ENCODE measurements around the gene CDKN2AIPNL.

Gene CDKN2AIPNL, protein sequence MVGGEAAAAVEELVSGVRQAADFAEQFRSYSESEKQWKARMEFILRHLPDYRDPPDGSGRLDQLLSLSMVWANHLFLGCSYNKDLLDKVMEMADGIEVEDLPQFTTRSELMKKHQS

DNA sequence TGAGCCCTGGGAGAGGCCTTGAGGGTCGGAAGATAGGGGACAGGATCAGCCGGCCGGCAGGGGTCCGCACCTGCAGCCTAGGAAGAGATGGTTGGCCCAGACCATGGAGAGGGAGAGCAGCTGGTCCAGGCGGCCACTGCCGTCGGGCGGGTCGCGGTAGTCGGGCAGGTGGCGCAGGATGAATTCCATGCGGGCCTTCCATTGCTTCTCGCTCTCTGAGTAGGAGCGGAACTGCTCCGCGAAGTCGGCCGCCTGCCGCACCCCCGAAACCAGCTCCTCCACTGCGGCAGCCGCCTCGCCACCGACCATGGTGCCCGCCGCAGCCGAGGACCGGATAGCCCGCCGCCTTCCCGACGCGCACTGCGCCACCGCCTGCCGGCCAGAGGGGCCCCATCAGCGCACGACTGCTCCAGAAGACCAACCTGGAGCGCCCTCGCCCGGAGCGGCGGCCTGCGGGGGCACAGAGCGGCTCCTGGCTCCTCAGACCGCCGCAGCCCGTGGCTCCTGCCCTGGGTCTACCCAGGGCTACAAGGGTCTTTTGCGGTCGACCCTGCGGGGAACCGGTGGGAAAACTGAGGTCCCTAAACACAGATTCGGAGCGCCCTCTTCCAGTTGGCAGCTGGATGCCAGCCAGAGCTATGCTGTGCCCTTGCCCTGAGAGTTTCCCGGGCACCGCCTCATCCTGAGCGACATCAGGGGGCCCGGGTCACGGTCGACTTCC, at the start of gene CDKN2AIPNL:
CDKN2AIPNL (minus strand) TSS at position 336 of the 721 bp plus-strand sequence; CDS start at position 309, 27 bp downstream.
- DNase-seq (ENCODE audit: low read depth, low spot score) = peak; percentile 91

DNA sequence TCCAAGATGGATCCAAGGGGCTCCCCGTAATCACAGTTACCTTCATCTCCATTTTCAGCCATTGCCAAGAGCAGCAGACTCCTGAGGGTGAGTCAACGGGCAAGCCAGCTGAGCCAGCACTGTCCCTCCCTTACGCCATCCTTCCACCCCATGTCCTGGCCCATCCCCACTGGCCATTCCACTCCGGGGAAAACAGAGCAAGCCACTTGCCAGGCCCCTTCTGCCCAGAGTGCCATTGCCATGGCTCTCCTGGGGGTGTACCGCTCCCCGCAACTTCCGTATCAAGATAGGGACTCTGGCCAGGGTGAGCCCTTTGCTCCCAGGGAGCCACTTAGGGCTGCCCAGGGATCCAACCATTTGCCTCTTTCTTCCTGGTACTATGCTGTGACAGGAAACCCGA, 48.9 kb upstream of the CDKN2AIPNL start:
- no peak for DNase-seq (ENCODE audit: low read depth, low spot score)

DNA sequence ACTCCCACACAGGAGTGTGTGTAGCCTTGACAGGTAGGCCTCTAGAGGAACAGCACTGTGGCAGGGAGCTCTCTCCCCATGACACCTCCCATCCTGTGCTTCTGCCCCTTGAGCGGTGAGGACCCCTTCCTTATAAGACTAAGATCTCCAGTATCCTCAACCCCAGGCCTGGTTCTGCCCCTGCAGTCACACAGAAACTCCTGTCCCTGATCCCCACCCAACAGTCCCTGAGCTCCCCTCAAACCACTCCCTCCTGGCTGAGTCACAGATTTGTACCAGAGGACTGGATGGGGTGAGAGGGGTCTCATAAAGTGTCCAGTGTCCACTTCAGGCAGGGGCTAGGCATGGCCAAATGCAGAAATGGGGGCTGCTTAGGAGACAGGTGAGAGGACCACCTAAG, 47.8 kb upstream of the CDKN2AIPNL start:
- no peak for DNase-seq (ENCODE audit: low read depth, low spot score)

DNA sequence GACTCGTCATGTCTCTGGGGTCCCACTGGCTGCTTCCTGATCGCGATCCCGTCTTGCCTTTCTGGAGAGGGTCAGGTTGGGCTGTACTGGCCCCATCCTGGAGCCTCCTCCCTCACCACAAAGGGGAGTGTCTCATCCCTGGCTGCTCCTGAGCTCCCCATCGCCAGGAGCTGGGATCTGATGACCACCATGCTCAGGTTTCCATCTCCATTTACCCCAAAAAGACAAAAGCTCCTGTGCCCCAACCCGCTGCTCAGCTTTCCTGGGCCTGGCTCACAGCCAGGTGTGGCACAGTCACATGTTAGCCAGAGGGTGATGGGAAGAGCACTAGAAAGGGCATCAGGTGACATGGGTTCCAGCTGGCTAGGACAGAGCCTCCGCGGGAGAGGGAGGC, 47.3 kb upstream of the CDKN2AIPNL start:
- DNase-seq (ENCODE audit: low read depth, low spot score) = no peak

DNA sequence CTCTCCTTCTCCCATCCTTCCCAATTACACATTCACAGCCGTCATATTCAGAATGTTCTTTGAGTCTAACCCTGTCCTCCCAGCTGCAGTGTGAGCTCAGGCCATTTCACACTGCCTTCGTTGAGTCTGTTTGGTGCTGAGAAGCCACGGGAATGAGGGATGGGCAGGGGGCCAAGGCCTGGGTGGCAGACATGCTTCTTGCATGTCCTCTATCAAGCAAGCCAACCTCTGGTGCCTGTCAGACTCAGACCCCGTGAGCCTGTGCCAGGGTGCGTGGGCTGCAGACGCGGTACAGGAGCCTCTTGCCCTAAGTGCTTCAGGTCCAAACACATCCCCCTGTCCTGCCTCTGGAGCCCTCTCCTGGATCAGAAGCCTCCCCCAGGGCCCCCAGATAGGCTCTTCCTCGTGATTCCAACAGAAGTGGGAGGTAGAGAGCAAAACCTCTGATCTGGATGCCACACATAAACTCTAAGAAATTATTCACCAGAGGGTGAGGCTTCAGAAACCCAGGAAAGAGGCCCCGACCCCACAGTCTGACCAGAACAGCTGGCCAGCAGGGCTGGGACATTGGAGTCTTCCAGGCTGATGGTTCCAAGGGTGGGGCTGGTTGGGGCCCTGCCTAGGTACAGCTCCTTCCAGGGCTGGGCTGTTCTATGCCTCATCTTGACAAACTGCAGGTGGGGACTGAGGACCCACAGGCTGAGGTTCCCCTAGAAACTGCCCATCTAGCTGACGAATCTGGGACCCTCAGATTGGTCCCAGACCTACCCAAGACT, 46.7 kb upstream of the CDKN2AIPNL start:
- DNase-seq (ENCODE audit: low read depth, low spot score) = no peak

DNA sequence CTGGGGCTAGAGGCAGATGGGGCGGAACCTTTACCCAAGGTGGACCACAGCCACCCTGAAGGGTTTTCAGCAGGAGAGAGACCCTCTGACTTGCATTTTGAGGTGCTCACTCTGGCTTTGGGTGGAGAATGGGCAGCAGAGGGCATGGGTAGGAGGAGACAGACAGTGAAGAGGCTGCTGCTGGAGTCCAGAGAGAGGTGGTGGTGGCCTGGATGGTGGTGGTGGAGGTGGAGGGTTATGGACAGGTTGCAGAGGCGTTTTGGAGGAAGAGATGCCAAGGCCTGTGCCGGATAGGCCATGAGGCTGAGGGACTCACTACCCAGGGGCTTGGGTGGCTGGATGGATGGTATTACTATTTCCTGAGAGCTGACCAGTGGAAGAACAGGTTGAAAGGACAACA, 46.1 kb upstream of the CDKN2AIPNL start:
- DNase-seq (ENCODE audit: low read depth, low spot score) = no peak

DNA sequence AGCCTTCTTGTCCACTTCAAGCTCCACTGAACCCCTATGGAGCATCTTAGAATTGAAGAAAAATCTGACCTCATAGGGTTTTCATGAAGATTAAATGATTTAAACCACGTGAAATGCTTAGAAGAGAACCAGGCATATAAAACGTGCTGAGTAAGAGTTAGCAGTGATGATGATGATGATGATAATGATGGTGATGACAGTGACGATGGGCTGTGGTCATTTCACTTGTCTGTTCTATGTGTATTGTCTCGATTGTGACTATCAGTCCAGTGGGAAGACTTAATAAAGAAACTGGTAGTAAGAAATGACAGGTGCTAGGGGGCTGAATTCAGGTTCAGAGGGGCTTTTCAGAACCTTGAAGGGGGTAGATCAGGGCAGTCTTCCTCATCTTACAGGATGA, 45.1 kb upstream of the CDKN2AIPNL start:
- no peak for DNase-seq (ENCODE audit: low read depth, low spot score)

DNA sequence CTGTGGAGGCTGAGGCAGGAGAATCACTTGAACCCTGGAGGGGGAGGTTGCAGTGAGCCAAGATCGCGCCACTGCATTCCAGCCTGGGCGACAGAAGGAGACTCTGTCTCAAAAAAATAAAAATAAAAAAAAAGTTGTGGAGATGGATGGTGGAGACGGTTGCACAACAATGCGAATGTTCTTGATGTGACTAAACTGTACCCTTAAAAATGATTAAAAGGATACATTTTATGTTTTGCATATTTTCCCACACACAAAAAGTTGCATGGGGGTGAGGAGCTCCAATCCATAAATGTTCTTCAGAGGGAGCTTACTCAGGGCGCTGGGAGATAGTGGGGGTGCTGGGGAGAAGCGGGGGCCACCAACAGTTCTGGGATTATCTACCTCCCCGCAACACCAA, 43.8 kb upstream of the CDKN2AIPNL start:
- no peak for DNase-seq (ENCODE audit: low read depth, low spot score)

DNA sequence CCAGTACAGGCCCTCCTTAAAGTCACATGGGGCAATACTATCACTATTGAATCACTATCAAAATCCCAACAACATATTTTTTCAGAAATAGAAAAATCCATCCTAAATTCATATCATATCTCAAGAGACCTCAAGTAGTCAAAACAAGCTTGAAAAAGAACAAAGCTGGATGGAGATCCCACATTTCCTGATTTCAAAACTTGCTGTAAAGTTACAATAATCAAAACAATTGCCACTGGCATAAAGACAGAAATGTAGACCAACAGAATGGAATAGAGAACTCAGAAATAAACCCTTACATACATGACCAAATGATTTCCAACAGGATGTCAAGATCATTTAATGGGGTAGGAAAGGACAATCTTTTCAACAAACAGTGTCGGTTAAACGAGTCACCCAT, 41.3 kb upstream of the CDKN2AIPNL start:
- no peak for DNase-seq (ENCODE audit: low read depth, low spot score)

DNA sequence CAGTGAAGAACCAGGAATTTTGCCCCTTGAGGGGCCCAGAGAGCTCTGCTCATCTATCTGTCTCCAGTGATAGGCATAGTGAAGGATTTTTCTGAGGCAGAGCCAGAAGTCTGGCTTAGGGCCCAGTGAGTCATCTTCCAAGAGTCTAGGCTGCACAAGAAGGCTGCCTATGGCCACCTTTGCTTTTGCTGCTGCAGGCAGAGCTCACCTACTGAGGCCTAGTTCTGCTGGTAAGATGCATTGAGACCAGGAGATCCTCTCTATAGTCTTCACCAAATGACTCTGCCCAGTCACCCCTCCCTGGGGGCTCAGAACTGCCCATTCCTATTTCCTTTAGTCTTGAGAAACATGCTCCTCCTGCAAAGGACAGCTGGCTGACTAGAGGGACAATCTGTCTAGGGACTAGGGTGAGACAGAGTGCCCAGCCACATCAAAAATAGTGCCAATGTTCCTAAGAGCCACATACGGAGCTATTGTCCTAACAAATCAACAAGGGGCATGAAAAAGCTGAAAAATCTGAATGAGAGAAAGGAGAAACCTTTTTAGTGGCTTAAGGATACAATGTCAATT, 40.3 kb upstream of the CDKN2AIPNL start:
- peak; percentile 51 for DNase-seq (ENCODE audit: low read depth, low spot score)

DNA sequence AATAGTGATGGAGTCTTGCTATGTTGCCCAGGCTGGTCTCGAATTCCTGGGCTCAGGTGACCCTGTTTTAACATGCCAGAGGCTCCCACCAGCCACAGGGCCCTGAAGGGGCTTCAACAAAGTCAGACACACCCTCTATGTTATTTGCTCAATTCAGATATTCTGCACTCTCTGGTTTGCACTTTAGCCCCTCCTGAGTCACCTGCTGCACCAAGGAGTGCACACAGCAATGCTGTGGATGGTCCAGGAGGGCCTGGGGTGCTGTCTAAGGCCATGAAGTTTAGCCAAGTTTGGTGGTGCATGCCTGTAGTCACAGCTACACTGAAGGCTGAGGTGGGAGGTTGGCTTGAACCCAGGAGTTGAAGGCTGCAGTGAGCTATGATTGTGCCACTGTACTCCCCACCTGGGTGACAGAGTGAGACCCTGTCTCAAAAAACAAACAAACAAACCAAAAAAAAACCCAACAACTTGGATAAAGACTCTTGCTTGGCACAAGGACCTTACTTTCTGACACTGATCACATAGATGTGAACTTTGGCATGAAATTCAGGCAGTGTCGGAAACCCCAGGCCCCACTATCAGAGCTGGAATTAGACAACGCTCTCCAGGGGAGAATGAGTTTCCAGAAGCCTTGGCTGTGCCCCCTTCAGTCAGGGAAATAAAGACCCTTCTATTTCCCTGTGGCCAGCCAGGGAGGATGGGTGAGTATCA, 39.7 kb upstream of the CDKN2AIPNL start:
- no peak for DNase-seq (ENCODE audit: low read depth, low spot score)

DNA sequence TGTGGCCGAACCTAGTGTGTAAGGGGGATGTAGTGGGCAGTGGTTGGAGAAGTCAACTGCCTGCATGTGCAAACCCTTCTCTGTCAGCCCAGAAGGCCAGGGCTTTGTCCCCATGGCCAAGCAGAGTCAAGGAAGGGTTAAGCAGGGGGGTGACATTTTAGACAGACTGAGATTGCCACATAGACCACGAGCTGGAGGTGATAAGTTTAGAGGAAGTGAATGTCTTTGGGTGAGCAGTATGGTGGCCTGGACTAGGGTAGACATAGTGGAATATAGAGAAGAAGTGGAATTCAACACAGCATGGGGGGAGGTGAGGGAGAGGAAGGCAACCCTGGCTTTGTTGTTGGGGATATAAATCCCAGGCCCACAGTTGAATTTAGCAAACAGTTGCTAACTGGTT, 38.7 kb upstream of the CDKN2AIPNL start:
- no peak for DNase-seq (ENCODE audit: low read depth, low spot score)

DNA sequence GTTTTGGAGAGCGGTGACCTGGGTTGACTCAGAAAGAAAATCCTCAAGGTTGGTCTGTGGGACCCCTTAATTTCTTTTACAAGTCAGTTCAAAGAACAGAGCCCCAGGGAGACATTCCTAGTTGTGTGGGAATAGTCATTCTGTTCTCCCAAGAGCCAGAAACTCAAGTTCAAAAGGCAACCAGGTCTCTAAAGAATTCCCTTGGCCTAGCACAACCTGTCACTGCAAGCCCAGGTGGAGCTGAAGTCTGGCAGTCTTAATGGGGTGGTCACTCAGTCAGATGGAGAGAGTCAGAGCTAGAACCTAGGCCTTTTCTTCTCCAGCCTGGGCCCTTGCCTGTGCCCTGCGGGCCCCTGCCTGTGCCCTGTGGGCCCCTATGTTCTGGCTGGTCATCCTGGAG, 37.5 kb upstream of the CDKN2AIPNL start:
- no peak for DNase-seq (ENCODE audit: low read depth, low spot score)

DNA sequence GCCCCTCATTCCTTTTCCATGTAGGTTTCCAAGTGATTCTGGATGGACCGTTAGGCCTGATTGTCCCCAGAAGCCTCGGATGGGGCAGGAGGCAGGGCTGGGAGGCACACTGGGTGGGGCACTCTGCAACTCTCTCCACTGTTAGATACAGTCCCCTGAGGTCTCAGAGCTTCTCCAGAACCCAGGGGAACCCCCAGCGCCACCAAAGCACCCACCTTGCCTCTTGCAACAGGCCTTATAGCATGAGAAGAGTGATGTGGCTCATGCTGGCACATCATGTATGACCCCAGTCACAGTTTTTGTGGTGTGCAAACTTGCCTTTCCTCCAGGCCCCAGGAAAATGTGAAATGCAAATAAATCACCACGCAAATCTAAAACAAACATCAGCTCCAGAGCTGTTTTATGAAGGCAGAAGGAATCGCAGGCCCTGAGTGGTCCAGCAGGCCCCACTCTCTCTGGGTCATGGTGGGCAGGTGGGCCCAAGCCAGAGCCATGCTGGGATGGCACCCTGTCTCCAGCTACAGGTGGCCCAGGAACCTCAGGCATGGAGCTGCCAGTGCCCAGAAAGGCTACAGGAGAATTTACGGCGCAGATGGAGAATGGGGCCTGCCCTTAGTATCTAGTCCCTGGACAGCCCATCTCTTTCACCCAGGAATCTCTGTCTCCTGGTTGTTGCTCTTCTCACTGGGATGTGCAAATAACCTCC, 36.3 kb upstream of the CDKN2AIPNL start:
- DNase-seq (ENCODE audit: low read depth, low spot score) = no peak

DNA sequence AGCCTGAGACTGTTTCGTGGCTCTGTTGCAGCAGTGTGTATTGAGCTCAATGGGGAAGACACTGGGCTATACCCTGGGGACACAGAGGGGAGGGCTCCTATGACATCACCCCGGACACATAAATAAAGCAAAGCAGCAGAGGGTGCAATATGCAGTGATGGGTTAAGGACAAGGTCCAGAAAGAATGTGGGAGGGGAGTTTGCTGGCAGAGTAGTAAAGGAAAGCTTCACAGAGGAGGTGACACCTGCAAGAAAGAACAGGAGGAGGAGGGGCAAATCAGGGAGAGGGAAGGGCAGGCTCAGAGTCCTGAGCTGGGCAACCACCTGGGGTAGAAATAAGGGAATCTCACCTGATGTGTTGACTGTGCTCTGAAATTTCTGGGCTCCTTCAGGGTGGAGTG, 35.3 kb upstream of the CDKN2AIPNL start:
- DNase-seq (ENCODE audit: low read depth, low spot score) = peak; percentile 80

DNA sequence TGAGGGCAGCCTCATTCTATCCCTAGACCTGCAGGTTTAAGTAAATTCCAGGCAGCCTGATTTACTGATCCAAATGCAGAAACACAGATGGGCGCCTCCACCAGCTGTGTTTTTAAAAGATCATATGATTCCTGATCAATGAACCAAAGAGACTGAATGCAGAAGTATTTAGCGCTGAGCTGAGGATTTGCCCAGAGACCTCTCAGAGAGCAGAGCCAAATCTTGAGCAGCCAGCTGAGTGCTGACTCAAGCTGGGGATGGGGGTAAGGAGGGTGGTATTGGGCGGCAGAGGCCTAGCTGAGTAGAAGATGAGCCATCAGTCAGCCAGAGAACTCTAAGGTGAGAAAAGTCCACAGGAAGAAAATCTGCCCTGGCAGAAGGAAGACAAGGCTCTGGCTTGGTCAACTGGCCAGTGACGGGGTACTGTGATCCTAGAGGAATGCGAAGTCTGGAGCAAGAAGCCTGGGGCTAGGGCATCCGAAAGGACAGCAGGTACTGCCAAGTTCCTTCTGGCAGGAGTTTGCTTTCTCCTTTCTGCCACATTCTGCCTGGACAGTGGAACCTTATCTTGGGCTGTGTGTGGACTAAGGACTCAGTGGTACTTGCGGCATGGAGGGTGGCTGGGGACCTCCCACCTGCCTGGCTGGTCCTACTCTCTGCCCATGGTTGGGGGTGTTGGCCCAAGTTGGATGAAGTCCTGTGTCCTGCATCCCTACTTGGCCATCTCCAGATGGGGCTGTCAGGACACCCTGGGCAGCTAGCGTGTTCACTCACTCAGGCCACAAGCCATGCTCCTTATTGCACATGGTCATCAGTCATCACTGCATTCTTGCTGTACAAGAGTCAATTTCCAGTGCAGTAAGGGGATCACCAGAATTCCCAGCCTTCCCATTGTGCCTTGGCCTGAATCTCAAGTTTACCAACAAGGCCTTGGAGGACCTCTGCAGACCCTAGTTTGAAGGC, 34.5 kb upstream of the CDKN2AIPNL start:
- no peak for DNase-seq (ENCODE audit: low read depth, low spot score)

DNA sequence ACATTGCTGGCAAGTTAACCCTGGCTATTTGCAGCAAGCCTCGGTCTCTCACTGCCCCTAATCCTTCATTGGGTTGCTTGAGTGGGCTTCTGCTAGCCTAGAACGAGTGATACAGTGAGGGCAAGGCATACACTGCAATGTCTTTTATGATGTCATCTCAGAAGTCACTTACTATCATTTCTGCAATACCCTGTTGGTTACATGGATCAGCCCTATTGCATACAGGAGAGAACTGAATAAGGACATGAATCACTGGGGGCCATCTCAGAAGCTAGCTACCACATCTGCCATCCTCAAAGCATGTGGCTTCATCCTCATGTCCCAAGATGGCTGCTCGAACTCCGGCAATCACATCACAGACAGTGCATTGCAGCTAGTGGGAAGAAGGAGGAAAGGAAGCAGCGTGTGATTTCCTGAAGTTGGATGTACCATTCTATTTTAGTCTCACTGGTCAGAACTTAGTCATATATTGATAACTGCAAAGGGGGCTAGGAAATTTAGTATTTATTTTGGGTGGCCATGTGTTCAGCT, 33.3 kb upstream of the CDKN2AIPNL start:
- DNase-seq (ENCODE audit: low read depth, low spot score) = no peak

DNA sequence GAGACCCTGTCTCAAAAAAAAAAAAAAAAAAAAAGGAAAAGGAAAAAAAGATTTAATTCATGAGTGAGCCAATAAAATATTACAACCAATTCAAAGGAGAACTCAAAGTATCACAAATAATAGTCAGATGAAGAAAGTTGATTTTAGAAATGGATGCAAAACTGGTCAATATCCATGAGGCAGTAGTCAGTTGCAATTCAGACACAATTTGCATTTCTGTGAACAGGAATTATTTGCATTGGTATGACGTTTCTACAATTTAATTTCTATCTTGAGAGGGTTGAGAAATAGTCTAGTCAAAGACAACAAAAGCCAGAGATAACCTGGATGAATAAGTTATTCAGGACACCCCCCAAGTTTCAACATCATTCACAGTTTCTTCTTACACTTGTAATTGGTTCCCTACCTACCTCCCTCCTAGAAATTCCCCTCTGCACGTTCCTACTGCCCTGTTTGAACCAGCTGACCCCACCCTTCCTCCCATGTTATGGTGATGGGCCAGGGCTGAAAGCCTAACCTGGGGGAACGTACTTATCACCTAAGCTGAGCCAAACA, 28.6 kb upstream of the CDKN2AIPNL start:
- no peak for DNase-seq (ENCODE audit: low read depth, low spot score)

DNA sequence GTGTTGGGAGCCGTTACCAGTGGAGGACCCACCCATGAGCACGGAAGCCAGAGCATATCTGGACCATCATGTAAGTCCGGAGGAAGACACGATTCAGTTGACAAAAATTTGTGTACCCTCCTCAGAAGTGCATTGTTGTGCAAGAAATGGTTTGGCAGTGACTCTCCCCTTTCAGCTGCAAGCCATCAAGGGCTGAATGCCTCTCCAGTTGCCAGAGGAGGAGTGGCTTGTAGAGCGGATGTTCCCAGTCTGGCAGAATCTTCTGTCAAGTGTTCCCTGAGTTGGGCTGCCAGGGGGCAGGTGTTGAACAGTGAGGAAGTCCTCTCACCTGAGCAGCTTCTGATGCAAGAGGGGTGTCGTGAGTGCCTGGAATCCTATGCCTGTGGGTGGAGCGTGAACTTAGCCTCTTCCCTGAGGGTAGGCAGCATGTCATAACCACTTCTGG, 27.6 kb upstream of the CDKN2AIPNL start:
- DNase-seq (ENCODE audit: low read depth, low spot score) = peak; percentile 65
